BE2C (cell line): Measurements from ENCODE around the gene CLRN2.
A peak's percentile ranks its signal among the peaks of the same experiment; 100 is the strongest.

ENCODE experiments used
- DNase-seq: peaks from one replicate; pipeline ENCODE4 v3.0.0-alpha.2; 2020
- H3K27me3 ChIP-seq: fragments of 250-450 bp; sonication (Bioruptor Pico); 2 replicates; pipeline ENCODE4 v1.5.1; 2020; ENCODE audit warnings: mild to moderate bottlenecking
- H3K36me3 ChIP-seq: fragments of 250-450 bp; sonication (Bioruptor Pico); 2 replicates; pipeline ENCODE4 v1.5.1; 2020; ENCODE audit warnings: mild to moderate bottlenecking
- H3K4me1 ChIP-seq: fragments of 250-450 bp; sonication (Bioruptor Pico); 2 replicates; pipeline ENCODE4 v1.5.1; 2020
- H3K4me3 ChIP-seq: 2 replicates; pipeline ENCODE4 v1.5.1; 2011; ENCODE audit warnings: low read depth, low read length
- H3K9me3 ChIP-seq: fragments of 250-450 bp; sonication (Bioruptor Pico); 2 replicates; pipeline ENCODE4 v1.5.1; 2020
- CTCF ChIP-seq: IDR thresholded peaks from 2 replicates; pipeline ENCODE4 v1.5.1; 2012; ENCODE audit warnings: mild to moderate bottlenecking, low read depth, low read length

CLRN2 gene

GRCh38 chr4:17477774-17478472 lies 37.0 kb upstream of the CLRN2 start:
- TF ChIP-seq CTCF = no peak
- peaks cover 17% of the 10 kb centered on the region for H3K4me1 ChIP-seq
- H3K9me3 ChIP-seq = 0 out of 2 replicates have a peak, but pooled peaks cover 2% of the 10 kb centered on the region
- no peak for DNase-seq
- no peaks in the 10 kb centered on the region for H3K27me3 ChIP-seq
- peaks cover 13% of the 10 kb centered on the region for H3K36me3 ChIP-seq
- no peak overlapping the region for H3K4me3 ChIP-seq

DNA sequence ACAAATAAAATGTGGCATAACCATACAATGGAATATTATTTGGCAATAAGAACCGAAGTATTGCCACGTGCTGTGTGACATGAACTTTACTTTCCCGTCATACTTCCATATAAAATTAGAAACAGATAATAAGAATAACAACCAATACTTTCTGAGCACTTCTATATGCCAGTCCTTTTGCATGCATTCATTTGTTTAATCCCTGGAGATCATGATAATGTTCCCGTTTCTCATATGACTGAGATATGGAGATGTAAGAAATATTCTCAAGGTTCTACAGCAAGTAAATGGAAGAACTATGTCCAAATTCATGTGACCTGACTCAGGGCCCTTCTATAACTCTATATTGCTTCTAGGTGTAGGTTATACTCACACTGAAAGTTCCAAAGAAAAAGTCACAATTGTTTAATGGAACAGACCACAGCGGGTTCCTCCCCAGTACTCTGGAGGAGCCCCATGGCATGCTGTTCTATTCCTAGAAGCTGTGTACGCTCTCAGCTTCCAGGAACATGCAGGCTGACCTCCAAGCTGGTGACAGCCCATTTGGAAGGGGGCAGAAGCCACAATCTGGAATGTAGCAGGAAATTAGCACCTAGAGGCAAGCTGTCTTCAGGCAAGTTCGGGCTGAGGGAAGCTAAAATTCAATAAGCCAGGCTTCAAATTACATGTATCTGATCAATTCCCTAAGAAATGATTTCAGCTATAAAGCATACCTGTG lies 34.6 kb upstream of the CLRN2 start:
- no peak overlapping the region for H3K4me3 ChIP-seq
- H3K27me3 ChIP-seq = no peaks in the 10 kb centered on the region
- peaks cover 28% of the 10 kb centered on the region for H3K36me3 ChIP-seq
- no peak for TF ChIP-seq CTCF
- peaks cover 17% of the 10 kb centered on the region for H3K4me1 ChIP-seq
- H3K9me3 ChIP-seq = 0 out of 2 replicates have a peak, but pooled peaks cover 2% of the 10 kb centered on the region
- DNase-seq = no peak

GRCh38 chr4:17480955-17481354 lies 34.0 kb upstream of the CLRN2 start:
- no peak for TF ChIP-seq CTCF
- Histone ChIP-seq H3K27me3 (no peaks in the 10 kb centered on the region), H3K4me1 (peaks cover 14% of the 10 kb centered on the region), H3K4me3 (no peak overlapping the region), H3K36me3 (peaks cover 32% of the 10 kb centered on the region), H3K9me3 (0 out of 2 replicates have a peak, but pooled peaks cover 2% of the 10 kb centered on the region)
- no peak for DNase-seq

DNA sequence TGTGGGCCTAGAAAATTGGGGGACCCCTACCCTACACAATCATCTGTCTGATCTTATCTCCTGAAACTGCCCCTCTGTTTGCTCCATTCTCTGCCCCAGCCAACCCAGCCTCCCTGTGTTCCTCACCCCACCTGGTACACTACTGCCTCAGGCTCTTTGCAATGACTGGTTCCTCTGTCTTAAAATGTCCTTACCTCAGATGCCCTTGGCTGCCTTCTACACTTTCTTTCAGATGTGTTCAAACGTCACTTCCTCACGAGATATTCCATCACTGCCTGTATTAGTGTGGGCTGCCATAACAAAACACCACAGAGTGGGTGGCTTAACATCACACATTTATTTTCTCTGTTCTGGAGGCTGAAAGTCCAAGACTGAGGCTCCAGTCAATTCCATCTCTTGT lies 32.2 kb upstream of the CLRN2 start:
- H3K4me3 ChIP-seq = no peak overlapping the region
- peaks cover 50% of the 10 kb centered on the region for H3K36me3 ChIP-seq
- H3K27me3 ChIP-seq = no peaks in the 10 kb centered on the region
- H3K4me1 ChIP-seq = peaks cover 2% of the 10 kb centered on the region
- no peak for DNase-seq
- H3K9me3 ChIP-seq = 0 out of 2 replicates have a peak, but pooled peaks cover 2% of the 10 kb centered on the region
- no peak for TF ChIP-seq CTCF

GRCh38 chr4:17489123-17489522 lies 25.8 kb upstream of the CLRN2 start:
- H3K36me3 ChIP-seq = peaks cover 73% of the 10 kb centered on the region
- no peaks in the 10 kb centered on the region for H3K9me3 ChIP-seq
- no peaks in the 10 kb centered on the region for H3K27me3 ChIP-seq
- DNase-seq = no peak
- peaks cover 46% of the 10 kb centered on the region for H3K4me1 ChIP-seq
- H3K4me3 ChIP-seq = no peak overlapping the region
- TF ChIP-seq CTCF = no peak

DNA sequence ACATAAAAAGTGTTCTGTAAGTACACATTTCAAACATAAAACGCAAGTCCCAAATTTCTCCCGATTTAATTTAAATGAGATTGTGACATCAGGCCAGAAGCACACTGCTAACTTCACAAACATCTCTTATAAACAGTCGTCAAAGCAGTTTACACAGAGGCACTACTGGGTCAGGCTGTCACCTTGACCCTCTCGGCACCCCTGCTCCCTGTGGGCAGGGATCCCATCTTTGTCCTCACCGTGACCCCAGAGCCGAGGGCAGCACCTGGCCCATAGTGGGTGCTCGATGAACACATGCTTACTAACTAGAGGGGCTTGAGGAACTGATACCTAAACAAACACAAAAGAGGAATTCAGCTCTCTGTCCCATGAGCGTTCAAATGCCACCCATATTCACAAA lies 25.2 kb upstream of the CLRN2 start:
- no peaks in the 10 kb centered on the region for H3K9me3 ChIP-seq
- H3K36me3 ChIP-seq = peaks cover 73% of the 10 kb centered on the region
- H3K27me3 ChIP-seq = no peaks in the 10 kb centered on the region
- H3K4me1 ChIP-seq = peaks cover 52% of the 10 kb centered on the region
- TF ChIP-seq CTCF = no peak
- peak overlapping the region; percentile 34 for H3K4me3 ChIP-seq
- no peak for DNase-seq
